NCI-H446 treated with DMSO at 0.1 percent for 48 hours (cell line): ENCODE measurements around the gene VCAM1.

Source experiments
- DNase-seq: peaks from one replicate; lab custom pipeline; 2025; lab: John Stamatoyannopoulos, UW

Gene VCAM1

GRCh38 chr1:100722221-100722620, 2.7 kb downstream of the VCAM1 start:
- no peak for DNase-seq

DNA sequence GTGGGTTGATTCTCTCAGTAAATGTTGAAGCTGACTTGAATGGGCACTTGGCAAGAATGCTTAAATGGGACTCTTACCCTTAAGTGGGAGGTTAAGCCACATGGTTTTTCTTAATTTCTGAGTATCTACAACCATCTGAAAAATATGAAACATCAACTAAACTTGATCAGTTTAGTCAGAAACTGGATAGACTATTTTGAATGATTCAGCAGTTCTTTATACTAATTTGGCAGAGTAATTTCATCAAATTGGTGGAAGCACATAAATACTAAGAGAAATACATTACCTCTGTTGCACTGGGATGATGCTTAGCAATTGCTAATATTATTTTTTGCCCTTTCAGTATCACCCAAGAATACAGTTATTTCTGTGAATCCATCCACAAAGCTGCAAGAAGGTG, 4.7 kb downstream of the VCAM1 start:
- DNase-seq = no peak

- DNase-seq = no peak
These were observed 10.6 kb downstream of the VCAM1 start for GRCh38 chr1:100730130-100730529.

GRCh38 chr1:100731309-100731708, 11.8 kb downstream of the VCAM1 start:
- no peak for DNase-seq

- DNase-seq = no peak
These were observed 12.2 kb downstream of the VCAM1 start for GRCh38 chr1:100731758-100732157.

- no peak for DNase-seq
These were observed 15.1 kb downstream of the VCAM1 start for GRCh38 chr1:100734676-100735075.

DNA sequence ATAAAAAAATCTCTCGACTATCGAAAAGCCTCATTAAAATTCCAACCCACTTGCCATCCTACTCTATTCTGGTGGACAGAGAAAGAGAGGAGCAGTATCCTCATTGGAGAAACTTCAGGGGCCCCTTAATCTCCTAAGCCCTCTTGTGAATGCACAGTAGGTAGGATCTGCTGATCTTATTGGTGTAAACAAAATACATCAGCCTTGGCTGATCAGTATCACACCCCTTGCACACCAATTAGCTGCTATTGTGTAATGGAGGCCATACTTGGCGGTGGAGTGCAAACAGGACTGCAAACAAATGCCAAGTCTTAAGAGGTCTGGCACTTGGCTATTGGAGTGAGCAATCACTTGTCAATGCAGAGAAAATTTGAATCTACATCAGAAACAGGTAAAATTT, 15.7 kb downstream of the VCAM1 start:
- DNase-seq = peak; percentile 45

- DNase-seq = peak; percentile 40
These were observed 16.8 kb downstream of the VCAM1 start for GRCh38 chr1:100736324-100736723.

DNA sequence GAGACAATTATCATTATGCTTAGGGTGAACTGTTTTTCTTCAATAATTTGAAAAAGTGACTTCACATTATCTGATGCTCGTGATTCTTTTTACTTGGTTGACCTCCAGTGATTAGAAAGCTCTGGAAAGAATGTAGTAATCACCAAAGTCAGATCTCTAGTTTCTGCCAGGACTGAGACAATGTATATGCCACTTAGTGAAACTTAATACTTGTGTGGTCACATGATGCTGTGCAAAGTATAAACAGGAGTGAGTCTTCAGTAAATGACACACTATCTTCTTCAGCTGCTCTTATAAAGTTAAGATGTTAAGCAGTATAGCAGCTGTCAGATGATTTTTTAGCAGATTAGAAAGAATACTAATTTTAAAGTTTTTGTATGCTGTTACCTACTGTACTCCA, 17.2 kb downstream of the VCAM1 start:
- DNase-seq = peak; percentile 42

- no peak for DNase-seq
These were observed 27.0 kb downstream of the VCAM1 start for GRCh38 chr1:100746542-100746932.

GRCh38 chr1:100747771-100748170, 28.2 kb downstream of the VCAM1 start:
- no peak for DNase-seq

GRCh38 chr1:100750005-100750885, 30.7 kb downstream of the VCAM1 start:
- no peak for DNase-seq

GRCh38 chr1:100752791-100753190, 33.2 kb downstream of the VCAM1 start:
- no peak for DNase-seq

- DNase-seq = no peak
These were observed 38.4 kb downstream of the VCAM1 start for GRCh38 chr1:100757946-100758345.

DNA sequence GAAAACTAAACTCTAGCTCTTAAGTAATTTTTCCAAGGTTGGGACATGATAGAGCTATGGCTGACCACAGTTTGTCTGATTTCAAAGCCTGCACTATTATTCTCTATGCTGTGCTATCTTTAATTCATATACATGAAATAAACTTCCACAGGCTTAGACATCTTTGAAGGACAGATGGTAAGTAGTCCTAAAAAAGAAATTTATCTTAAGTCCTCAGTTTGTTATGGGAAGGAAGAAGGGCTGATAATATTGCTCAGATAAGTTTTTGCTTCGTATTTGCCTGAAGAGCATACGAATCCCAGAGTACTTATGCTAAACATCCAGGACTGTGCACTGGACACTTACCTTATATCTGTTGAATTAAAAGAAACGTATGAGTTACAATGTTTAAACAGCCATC, 39.6 kb downstream of the VCAM1 start:
- no peak for DNase-seq

DNA sequence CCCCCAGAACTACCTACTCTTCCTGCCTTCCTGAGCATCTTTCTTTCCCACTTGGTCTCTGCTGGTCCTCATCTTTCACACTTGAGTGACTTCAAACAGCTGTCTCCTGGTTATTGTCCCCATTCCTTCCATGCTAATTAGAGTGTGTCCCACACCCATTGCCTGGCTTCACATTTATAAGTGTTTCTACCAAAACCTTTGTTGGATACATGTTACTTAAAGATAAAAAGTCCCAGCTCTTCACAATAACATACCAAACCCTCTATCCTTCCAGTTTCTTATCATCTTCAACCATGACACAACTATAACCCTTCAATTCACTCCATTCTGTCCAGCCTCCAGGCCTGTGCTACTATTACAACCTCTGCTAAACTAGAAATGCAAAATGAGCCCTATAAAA, 41.0 kb downstream of the VCAM1 start:
- no peak for DNase-seq

GRCh38 chr1:100762461-100762860, 42.9 kb downstream of the VCAM1 start:
- DNase-seq = no peak

DNA sequence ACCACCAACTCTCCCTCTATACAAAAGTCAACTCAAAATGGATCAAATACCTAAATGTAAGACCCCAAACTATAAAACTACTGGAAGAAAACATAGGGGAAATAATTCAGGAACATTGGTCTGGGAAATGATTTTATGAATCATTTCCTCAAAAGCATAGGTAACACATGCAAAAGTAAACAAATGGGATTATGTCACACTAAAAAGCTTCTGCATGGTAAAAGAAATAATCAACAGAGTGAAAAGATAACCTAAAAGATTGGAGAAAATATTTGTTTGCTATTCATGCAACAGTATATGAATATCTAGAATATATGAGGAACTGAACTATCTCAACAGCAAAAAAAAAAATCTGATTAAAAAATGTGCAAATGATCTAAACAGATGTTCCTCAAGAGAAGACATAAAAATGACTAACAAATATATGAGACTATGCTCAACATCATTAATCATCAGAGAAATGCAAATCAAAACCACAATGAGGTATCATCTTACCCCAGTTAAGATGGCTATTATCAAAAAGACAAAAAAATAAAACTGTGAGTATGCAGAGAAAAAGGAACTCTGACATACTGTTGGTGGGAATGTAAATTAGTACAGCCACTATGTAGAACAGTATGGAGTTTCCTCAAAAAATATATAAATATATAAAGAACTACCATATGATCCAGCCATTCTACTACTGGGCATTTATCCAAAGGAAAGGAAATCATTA, 47.8 kb downstream of the VCAM1 start:
- peak; percentile 11 for DNase-seq

GRCh38 chr1:100769323-100769722, 49.8 kb downstream of the VCAM1 start:
- DNase-seq = no peak

- no peak for DNase-seq
These were observed 50.5 kb downstream of the VCAM1 start for GRCh38 chr1:100769906-100770646.

DNA sequence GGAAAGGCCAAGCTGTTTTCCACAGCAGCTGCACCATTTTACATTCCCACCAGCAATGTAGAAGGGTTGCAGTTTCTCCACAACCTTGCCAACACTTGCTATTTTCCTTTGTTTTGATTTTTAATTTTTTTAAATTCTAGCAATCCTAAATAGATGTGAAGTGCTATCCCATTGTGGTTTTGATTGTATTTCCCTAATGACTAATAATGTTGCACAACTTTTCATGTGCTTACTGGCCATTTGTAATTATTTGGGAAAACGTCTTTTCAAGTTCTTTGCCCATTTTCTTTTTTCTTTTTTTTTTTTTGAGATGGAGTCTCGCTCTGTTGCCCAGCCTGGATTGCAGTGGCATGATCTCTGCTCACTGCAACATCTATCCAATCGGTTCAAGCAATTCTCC, 53.9 kb downstream of the VCAM1 start:
- DNase-seq = no peak

- DNase-seq = no peak
These were observed 54.8 kb downstream of the VCAM1 start for GRCh38 chr1:100774370-100774769.

- no peak for DNase-seq
These were observed 55.9 kb downstream of the VCAM1 start for GRCh38 chr1:100775483-100775882.
